GM19395 (cell line): ENCODE measurements around the gene MAN1C1.

ENCODE experiments used
- ATAC-seq: cut with Tn5 transposase; IDR thresholded peaks from one replicate; pipeline ENCODE4 v1.9.1; 2021; ENCODE audit warnings: mild to moderate bottlenecking, moderate library complexity; ENCODE audit not compliant: unreplicated experiment

The MAN1C1 gene

DNA sequence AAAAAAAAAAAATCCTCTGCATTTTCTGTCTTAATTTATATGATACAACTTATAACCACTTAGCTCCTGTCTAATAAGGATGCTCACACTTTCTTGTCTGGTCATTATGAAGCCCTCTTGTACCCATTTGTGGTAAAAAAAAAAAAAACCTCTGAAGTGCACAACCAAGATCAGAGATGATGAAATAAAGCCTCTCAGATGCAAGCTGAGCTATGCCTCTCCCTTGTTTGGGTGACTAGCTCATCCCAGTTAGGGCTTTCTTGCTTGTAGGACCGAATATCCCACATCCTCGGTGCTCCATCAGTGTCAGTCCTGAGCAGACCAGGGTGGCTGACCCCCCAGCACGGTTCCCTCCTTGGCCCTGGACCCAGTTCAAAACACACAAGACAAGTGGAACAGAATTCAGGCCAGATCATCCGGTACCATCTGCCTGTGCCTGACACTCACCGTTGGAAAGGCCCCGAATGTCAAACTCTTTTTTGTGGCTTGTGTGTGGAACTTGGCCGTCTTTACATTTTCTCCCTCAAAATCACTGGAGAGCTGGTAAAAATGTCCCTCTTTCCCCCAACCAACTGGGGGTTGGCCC, 177.1 kb downstream of the MAN1C1 start:
- ATAC-seq, result no peak

DNA sequence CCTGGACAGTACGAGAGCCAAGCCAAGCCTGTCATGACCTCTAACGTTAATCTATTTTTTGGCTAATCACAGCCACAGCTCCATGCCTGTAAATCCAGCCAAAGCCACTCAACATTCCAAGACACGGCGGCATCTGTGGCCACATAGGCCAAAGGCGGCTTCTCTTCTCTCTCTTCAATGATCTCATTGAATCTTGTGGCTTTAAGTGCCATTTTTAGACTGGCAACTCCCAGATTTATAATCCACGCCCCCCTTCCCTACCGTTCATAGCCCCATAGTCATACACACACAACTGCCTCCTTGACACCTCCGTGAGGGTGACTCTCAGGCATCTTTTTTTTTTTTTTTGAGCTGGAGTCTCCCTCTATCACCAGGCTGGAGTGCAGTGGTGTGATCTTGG, 177.7 kb downstream of the MAN1C1 start:
- ATAC-seq, result no peak

GRCh38 chr1:25795211-25795610, 178.6 kb downstream of the MAN1C1 start:
- no peak for ATAC-seq

DNA sequence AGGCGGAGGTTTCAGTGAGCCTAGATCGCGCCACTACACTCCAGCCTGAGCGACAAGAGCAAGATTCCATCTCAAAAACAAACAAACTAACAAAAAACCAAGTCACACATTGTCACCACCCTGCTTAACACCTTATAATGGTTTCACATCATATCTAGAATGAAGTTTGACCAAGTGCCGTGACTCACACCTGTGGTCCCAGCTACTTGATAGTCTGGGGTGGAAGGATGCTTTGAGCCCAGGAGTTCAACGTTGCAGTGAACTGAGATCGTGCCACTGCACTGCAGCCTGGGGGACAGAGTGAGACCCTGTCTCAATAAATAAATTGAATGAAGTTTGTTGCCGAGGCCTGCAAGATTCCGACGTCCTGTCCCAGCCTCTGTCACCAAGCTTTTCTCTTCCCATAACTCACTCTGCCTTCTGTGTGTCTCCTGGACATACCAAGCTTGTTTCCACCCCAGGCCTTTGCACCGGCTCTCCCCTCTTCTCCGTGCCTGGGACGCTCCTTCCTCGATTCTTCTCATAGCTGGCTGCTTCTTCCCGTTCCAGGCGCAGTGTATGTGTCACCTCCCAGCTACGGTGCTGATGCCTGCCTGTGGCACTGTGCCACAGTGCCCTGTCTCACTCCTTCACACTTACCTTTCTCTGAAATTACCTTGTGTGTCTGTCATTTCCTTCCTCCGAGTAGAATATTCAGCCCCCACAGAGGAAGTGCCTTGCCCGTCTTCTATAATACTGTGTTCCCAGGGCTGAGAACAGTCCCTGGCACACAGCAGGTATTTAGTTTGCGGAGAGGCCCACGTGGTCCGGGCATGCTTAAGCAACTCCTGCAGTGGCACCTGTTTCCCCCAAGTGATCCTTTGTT, 179.6 kb downstream of the MAN1C1 start:
- ATAC-seq, result no peak

- no peak for ATAC-seq
These were observed 180.3 kb downstream of the MAN1C1 start for GRCh38 chr1:25796811-25797458.

DNA sequence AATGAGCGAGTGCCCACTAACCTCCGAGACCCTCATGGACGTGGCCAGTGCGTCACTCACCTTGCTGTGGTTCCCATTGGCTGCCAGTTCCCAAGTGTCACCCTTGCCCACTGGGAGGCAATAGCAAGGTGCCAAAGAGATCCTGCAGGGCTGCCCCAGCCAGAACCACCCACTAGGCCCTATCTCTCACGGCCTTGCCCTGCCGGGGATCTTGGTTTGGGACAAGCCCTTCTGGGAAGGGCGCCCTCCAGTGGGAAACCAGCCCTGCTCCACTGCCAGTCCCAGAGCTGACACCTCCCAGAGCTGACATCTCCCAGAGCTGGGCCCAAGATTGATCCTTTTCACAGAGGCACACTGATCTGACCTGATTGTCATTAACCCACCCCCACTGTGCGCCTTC, 181.3 kb downstream of the MAN1C1 start:
- ATAC-seq, result no peak

DNA sequence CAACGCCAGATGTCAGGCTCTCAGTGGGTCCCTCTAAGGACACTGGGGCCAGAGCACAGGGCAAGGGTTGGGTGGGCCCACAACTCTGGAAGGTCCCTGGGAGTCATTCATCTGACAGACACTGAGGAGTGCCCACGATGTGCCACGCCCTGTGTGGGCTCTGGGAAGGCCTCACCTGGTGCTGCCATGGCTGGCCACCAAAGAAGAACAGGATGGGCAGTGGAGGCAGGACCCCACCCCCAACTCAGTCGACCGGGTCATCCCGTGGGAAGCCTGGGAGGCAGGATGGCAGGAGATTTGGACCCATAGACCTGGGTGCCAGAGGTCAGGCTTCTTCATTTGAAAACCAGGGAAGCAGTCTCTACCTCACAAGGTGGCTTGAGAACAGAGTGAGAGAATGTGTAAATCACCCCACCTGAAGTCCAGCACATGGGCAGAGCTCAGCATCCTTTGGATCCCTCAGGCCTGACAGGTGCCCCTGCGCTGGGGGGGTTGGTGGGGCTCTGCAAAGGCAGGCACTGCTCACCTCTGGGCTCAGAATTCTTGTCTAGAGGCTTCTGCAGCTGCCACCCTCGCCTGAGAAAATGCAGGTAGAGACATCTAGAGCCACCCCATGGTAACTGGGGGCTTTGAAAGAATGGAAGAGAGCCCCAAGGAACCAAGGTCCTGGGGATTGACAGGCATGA, 182.2 kb downstream of the MAN1C1 start:
- no peak for ATAC-seq

DNA sequence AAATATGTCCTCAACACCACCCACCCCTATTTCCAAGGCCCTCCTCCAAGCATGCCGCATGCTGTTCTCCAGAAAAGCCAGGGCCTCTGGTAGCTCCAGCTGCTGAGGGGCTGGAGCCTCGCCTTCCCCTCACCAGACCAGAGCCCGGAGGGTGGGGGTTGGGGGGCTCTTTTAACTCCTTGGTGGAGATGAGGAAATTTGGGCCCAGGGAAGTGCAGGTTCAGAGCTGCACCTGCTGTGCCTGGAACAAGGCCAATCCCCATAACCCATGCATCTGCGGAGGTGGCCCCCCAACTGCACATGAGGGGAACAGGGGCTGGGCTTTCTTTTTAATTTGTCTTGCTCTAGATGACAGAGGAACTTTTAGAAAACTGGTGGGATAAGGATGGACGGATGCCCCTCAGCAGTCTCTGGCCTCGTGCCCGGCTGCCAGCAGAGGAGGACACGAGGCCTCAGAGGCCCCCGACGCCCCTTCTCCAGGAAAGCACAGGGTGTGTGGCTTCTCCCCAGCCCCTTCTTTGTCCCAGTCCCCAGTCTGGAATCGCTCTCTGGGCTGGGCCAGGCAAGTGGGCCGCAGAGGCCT, 182.9 kb downstream of the MAN1C1 start:
- no peak for ATAC-seq

DNA sequence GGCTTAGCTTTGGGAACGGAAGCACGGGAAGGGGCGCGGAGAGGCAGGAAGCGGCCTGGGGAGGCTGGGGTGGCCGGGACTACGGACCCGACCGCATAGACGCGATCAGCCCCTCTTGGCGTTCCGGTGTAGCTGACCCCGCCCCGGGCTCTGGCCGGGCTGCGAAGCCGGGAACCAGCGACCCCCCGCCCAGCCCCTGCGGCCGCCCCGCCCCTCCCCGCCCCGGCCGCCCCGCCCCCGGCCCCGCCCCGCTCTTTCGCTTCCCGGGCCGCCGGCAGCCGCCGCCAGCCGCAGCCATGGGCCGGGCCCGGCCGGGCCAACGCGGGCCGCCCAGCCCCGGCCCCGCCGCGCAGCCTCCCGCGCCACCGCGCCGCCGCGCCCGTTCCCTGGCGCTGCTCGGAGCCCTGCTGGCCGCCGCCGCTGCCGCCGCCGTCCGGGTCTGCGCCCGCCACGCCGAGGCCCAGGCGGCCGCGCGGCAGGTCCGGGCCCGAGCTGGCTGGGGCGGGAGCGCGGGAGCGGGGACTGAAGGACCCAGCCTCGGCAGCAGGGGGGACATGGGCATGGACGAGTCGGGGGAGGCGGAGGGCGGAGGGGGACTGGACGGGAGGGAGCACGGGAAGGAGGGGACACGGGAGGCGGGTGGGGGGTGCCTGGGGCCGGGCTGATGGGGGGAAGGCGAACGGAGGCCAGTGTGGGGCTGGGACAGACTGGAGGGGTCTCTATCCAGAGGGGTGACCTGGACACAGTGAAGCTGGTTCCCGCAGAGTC, 183.5 kb downstream of the MAN1C1 start, which contains the start of gene SELENON:
Gene SELENON (plus strand): TSS at position 259 of the 768 bp plus-strand sequence. CDS start 38 bp downstream, at position 297.
- ATAC-seq, result no peak

DNA sequence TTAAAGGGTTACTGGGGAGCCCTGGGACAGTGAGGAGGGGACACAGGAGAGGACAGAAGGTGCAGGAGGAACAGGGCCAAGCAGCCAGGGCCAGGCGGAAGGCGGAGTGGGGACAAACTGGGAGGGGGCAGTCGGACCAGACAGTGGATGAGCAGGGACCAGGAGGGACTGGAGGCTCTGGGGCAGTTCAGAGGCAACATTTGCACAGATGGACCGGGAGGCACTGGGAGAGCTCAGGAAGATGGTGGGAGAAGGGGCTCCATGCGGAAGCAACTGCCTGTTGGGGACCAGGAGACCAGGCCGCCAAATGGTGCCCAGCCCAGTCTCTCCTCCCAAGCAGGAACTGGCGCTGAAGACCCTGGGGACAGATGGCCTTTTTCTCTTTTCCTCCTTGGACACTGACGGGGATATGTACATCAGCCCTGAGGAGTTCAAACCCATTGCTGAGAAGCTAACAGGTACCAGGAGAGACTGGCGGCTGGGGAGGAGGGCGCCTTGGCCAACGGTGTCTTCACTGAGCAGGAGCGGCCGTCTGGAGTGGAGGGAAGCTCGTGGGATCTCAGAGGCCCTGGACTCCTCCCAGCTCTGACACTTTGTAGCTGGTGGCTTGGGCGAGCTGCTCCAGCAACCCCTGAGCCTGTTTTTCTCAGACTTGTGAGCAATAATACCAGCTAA, 184.2 kb downstream of the MAN1C1 start:
- ATAC-seq, result no peak

GRCh38 chr1:25802915-25803314, 186.3 kb downstream of the MAN1C1 start:
- ATAC-seq, result peak; percentile 50

- ATAC-seq, result no peak
These were observed 186.8 kb downstream of the MAN1C1 start for GRCh38 chr1:25803368-25803767.

DNA sequence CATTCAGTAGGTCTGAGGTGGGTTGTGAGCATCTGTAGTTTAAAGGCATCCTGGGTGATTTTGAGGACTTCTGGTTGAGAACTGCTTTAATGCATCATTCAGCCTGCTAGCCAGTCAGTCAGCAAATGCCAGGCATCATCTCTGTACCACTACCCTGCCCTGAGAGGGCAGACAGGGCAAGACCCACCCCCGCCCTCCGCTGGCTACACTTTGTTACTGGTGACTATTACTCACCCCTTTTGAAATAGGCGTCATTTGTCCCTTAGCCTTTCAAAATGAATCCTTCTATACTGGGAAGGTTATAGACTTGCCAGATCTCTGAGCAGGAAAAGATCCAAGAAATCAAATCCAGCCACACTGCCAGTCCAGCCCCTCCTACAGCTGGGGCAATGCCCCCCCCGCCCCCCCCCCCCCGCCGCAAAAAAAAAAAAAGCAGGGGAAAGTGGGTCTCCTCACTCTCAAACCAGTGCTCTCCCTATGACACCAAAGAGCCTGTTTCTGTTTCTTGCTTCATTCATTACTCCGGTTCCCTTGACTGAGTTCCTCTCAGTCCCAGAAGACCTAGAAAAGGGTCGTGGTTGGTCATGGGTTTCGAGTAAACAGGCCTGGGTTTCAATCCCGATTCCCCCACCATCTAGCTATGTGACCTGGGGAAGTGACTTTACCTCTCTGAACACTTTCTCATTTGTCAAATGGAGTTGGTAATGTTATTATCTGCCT, 187.8 kb downstream of the MAN1C1 start:
- no peak for ATAC-seq

- ATAC-seq, result no peak
These were observed 188.6 kb downstream of the MAN1C1 start for GRCh38 chr1:25804964-25805862.

GRCh38 chr1:25805863-25806225, 189.3 kb downstream of the MAN1C1 start:
- no peak for ATAC-seq

DNA sequence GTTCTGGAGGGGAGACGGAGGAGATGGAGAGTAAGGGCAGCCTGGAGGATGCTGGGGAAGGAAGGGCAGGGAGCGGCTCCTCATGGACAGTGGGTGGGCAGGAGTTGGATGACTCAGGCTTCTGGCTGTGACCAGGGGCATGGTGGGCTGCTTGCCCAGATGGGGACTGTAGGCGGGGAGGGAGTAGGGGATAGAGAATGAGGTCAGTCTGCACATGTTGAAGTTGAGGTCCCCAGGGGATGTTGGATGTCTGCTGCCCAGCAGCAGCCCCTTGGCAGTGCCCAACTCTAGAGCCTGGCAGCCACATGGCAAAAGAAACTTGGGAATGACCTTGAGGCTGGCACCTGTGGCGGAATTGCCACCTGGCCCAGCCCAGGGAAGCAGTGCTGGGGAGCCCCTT, 189.8 kb downstream of the MAN1C1 start:
- ATAC-seq, result no peak

DNA sequence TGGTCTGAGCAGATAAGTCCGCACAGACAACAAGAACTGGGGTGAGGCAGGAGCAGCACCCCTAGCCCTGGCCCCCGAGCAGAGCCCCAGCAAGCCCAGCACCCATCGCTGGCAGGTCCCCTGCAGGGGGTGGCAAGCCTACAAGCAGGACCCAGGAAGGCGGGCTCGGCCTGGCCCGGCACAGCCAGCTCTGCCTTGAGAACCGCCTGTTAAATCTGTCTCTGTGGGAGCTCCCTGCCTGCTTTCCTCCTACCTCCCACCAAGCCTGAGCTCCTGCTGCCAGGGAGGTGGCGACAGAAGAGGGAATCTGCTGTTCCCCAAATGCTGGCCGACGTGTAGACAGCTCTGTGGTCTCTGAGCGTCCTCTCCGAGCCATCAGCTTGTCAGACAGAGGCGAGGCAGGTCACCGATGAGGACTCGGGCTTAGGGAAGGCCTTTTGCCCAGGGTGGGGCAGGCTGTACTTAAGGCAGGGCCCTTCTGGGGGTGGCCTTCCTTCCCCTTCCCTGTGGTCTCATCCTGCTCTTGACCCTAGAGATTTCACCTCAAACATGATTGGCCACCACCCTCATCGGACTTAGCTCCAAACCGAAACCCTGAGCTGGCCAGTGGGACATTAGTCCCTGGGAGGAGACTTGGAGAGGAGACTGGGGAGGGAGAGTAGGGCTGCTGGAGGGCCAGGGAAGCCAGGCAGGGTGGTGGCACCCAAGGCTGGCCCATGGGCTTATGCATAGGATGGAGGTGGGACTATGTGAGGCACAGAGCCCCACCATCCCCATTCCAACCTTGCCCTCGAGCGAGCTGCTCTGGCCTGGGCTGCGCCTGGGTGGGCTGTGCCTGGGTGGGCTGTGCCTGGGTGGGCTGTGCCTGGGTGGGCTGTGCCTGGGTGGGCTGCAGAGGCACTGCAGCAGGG, 191.1 kb downstream of the MAN1C1 start:
- ATAC-seq, result no peak
